ENCODE results near the gene CT45A9.
"Not testable (repeated sequence)": the region's sequence is repeated elsewhere in the genome, so short reads cannot be mapped to it uniquely, and the experiment has no call there.

CT45A9 gene, protein sequence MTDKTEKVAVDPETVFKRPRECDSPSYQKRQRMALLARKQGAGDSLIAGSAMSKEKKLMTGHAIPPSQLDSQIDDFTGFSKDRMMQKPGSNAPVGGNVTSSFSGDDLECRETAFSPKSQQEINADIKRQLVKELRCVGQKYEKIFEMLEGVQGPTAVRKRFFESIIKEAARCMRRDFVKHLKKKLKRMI

DNA sequence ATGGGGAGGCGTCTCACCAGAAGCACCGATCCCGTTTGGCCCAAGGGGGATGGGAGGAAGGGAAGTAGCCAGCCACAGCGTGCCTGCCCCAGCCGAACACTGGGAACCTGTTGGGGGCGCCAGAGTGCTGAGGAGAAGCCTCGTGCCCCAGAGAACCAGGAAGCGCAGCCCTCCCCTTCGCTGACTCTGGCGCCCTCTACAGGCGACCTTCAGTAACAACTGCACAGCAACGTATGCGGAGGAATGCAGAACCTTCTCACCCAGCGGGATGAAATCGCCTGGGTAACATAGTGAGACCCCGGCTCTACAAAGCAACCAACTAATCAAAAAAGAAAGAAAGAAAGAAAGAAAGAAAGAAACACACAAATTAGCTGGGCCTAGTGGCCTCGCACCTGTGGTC lies at the start of gene CT45A9:
Gene CT45A9, minus strand, starts transcription at position 101 of the 400 bp plus-strand sequence. CDS start 3,751 bp downstream, outside the sequence.
- in situ Hi-C loops (cut with MboI; ENCODE audit: low pct_unique_long_range_greater_than_20kb, low sequenced_read_pairs); DNase-seq: not testable (repeated sequence)

DNA sequence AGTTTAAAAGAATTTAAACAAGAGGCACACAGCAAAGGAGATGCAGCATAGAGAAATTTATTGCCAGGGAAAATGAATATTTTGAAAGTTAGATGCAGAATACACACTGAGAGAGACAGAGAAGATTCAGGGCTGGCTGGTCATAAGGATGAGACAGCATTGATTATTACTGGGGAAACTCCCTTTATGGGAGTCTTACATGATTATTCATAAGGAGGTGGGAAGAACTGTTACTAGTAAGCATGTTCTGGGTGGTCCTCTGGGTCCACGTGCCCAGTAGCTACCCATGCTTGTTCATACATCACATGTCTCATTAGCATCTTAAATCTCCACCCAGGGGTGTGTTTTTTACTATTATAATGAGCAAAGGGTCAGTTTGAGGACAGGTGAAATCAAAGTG lies 48.9 kb upstream of the CT45A9 start:
- in situ Hi-C loops (cut with MboI; ENCODE audit: low pct_unique_long_range_greater_than_20kb, low sequenced_read_pairs), result not testable (repeated sequence)

DNA sequence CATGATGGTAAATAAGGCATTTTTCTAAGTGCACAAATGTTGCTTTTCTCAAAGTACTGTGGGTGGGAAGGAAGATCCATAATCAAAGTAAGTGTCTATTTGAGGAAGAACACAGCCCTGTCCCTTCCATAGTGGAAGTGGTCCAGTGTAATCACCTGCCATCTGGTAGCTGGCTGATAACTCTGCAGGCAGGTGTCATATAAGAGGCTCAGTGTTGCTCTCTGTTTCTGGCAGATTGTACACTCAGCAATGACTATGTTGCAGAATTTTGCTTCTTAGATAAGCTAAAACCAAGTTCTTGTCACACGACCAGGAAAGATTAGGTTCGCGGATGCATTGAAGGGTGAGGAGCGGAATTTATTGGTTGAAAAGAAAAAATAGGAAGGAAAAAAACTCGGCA lies 42.8 kb upstream of the CT45A9 start:
- in situ Hi-C loops (cut with MboI; ENCODE audit: low pct_unique_long_range_greater_than_20kb, low sequenced_read_pairs), result no loop called here

More for the DNA sequence above, 48.9 kb upstream of the CT45A9 start:
- not testable (repeated sequence) for DNase-seq

DNA sequence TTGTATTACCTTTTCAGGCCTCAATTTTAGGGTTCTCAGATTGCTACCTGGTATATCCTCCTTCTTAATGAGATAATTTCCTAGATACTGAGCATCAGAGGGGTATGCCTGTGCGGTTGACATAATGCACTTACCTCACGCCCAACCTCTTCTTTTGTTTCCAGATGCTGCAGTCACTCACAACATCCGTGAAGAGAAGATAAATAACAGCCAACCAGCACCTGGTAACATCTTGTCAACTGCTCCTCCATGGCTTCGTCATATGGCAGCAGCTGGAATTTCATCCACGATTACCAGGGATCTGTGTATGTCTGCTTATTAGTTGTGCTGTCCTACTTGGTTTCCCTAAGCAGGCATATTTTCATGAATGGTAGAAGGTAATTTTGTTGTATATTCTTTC lies 38.6 kb upstream of the CT45A9 start:
- no peak for DNase-seq
- in situ Hi-C loops (cut with MboI; ENCODE audit: low pct_unique_long_range_greater_than_20kb, low sequenced_read_pairs), result no loop called here

More for the DNA sequence above, 42.8 kb upstream of the CT45A9 start:
- no peak for DNase-seq

DNA sequence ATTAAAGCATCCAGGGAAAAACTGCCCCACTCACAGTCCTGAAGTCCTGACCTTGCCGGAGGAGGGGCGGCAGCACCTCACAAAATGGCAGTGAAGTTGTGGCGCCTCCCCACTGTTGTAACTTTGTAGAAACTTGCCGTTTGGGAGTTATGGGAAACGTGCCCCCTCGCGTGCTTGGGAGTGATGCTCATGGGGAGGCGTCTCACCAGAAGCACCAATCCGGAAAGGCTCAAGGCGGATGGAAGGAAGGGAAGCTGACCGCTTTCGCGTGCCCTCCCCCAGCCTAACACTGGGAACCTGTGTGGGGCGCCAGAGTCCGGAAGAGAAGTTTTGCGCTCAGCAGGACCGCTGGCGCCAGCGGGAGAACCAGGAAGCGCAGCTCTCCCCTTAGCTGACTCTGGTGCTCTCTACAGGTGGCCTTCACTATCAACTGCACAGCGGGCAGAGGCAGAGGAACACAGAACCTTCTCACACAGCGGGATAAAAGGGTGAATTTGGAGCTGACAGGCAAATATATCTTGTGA lies 21.7 kb upstream of the CT45A9 start, which contains the start of the genes CT45A10 and SAGE1:
Gene CT45A10, minus strand, starts transcription at position 151 of the 524 bp plus-strand sequence. CDS start 8,100 bp downstream, outside the sequence.
Gene SAGE1, plus strand, starts transcription at position 423 of the 524 bp plus-strand sequence. CDS start 2,527 bp downstream, outside the sequence.
- no peak for DNase-seq
- in situ Hi-C loops (cut with MboI; ENCODE audit: low pct_unique_long_range_greater_than_20kb, low sequenced_read_pairs), result no loop called here

DNA sequence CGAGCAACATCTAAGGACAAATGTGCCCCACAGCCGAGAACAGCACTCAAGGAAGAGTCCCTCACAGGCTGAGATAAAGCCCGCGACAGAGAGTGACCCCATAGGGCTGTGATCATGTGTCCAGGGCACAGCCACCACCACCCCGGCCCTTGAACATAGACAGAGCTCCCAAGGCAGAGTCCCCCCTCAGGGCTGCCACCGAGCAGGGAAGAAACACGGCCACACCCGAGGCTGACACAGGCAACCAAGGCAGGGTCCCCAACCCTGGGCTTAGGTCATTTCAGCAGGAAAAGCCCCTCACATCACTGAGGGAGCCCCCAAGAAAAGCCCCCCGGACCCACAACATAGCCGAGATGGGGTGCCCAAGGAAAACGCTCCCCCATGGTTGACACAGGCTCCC lies 21.2 kb upstream of the CT45A9 start:
- DNase-seq, result no peak
- in situ Hi-C loops (cut with MboI; ENCODE audit: low pct_unique_long_range_greater_than_20kb, low sequenced_read_pairs), result no loop called here

DNA sequence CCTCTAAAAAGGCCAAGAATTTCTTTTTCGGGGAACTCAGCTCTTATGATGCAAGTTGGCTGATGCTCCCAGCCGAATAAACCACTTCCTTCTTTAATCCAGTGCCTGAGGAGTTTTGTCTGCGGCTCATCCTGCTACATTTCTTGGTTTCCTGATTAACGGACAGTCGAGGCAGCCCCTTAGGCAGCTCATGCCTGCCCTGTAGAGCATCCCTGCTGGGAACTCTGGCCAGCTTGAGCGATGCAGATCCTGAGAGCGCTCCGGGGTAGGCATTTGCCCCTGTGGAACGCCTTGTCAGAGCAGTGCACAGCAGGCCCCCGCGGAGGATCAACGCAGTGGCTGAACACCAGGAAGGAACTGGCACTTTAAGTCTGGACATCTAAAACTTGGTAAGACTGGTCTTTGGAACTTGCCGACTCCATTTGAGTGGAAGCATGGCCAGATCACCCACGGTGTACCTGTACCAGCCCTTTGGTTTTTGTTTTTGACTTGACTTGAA lies 18.5 kb upstream of the CT45A9 start:
- DNase-seq, result no peak

DNA sequence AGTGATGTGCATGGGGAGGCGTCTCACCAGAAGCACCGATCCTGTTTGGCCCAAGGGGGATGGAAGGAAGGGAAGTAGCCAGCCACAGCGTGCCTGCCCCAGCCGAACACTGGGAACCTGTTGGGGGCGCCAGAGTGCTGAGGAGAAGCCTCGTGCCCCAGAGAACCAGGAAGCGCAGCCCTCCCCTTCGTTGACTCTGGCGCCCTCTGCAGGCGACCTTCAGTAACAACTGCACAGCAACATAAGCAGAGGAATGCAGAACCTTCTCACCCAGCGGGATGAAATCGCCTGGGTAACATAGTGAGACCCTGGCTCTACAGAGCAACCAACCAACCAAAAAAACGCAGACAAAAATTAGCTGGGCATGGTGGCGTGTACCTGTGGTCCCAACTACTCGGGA lies 17.4 kb upstream of the CT45A9 start:
- peak; percentile 52 for DNase-seq
- in situ Hi-C loops (cut with MboI; ENCODE audit: low pct_unique_long_range_greater_than_20kb, low sequenced_read_pairs), result not testable (repeated sequence)

More for the DNA sequence above, 18.5 kb upstream of the CT45A9 start:
- in situ Hi-C loops (cut with MboI; ENCODE audit: low pct_unique_long_range_greater_than_20kb, low sequenced_read_pairs), result no loop called here

DNA sequence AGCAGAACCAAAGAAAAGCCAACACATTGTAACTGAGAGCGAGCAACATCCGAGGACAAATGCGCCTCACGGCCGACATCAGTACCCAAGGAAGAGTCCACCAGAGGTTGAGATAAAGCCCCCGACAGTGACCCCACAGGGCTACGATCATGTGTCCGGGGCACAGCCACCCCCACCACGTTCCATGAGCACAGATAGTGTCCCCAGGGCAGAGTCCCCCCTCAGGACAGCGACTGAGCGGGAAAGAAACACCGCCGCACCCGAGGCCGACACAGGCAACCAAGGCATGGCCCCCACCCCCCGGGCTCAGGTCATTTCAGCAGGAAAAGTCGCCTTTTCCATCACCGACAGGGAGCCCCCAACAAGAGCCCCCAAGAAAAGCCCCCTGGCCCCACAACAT lies 16.6 kb upstream of the CT45A9 start:
- in situ Hi-C loops (cut with MboI; ENCODE audit: low pct_unique_long_range_greater_than_20kb, low sequenced_read_pairs); DNase-seq: not testable (repeated sequence)

DNA sequence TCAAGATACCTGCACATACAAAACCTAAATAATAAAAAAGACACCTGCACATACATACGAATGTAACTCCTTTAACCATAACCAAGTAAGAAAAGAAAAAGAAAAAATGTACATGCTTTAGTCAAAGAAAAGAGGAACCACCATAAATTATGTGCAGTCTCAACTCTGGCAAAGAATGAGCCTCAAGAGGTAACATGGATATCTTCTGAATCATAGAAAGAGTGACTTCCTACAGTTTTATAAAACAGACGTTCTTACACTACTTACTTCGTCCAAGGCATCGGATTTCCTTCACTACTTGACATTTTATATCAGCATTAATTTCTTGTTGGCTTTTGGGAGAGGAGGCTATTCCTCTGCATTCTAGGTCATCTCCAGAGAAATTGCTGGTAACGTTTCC lies 11.1 kb upstream of the CT45A9 start:
- in situ Hi-C loops (cut with MboI; ENCODE audit: low pct_unique_long_range_greater_than_20kb, low sequenced_read_pairs); DNase-seq: not testable (repeated sequence)

DNA sequence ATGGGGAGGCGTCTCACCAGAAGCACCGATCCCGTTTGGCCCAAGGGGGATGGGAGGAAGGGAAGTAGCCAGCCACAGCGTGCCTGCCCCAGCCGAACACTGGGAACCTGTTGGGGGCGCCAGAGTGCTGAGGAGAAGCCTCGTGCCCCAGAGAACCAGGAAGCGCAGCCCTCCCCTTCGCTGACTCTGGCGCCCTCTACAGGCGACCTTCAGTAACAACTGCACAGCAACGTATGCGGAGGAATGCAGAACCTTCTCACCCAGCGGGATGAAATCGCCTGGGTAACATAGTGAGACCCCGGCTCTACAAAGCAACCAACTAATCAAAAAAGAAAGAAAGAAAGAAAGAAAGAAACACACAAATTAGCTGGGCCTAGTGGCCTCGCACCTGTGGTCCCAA lies 17.2 kb downstream of the CT45A9 start, which contains the start of gene CT45A8:
Gene CT45A8, minus strand, starts transcription at position 101 of the 400 bp plus-strand sequence. CDS start 3,755 bp downstream, outside the sequence.
- DNase-seq; in situ Hi-C loops (cut with MboI; ENCODE audit: low pct_unique_long_range_greater_than_20kb, low sequenced_read_pairs): not testable (repeated sequence)

DNA sequence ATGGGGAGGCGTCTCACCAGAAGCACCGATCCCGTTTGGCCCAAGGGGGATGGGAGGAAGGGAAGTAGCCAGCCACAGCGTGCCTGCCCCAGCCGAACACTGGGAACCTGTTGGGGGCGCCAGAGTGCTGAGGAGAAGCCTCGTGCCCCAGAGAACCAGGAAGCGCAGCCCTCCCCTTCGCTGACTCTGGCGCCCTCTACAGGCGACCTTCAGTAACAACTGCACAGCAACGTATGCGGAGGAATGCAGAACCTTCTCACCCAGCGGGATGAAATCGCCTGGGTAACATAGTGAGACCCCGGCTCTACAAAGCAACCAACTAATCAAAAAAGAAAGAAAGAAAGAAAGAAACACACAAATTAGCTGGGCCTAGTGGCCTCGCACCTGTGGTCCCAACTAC lies 34.4 kb downstream of the CT45A9 start, which contains the start of gene CT45A7:
Gene CT45A7, minus strand, starts transcription at position 101 of the 400 bp plus-strand sequence. CDS start 3,747 bp downstream, outside the sequence.
- DNase-seq; in situ Hi-C loops (cut with MboI; ENCODE audit: low pct_unique_long_range_greater_than_20kb, low sequenced_read_pairs): not testable (repeated sequence)

DNA sequence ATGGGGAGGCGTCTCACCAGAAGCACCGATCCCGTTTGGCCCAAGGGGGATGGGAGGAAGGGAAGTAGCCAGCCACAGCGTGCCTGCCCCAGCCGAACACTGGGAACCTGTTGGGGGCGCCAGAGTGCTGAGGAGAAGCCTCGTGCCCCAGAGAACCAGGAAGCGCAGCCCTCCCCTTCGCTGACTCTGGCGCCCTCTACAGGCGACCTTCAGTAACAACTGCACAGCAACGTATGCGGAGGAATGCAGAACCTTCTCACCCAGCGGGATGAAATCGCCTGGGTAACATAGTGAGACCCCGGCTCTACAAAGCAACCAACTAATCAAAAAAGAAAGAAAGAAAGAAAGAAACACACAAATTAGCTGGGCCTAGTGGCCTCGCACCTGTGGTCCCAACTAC lies 51.7 kb downstream of the CT45A9 start, which contains the start of gene CT45A2:
Gene CT45A2, minus strand, starts transcription at position 101 of the 400 bp plus-strand sequence. CDS start 3,747 bp downstream, outside the sequence.
- in situ Hi-C loops (cut with MboI; ENCODE audit: low pct_unique_long_range_greater_than_20kb, low sequenced_read_pairs); DNase-seq: not testable (repeated sequence)
